KOPT-K1 (cell line): ENCODE results near the gene RSL1D1.
"Not testable (repeated sequence)": the region's sequence is repeated elsewhere in the genome, so short reads cannot be mapped to it uniquely, and the experiment has no call there.

ENCODE experiments used
- H3K27ac ChIP-seq: fragments of 200-600 bp; sonication (generic); 2 replicates; pipeline ENCODE4 v1.5.1; 2016; ENCODE audit warnings: antibody characterized with exemption, mild to moderate bottlenecking, low read depth, low read length; ENCODE audit not compliant: poor library complexity, severe bottlenecking
- H3K36me3 ChIP-seq: fragments of 200-600 bp; sonication (generic); 2 replicates; pipeline ENCODE4 v1.5.1; 2017; ENCODE audit warnings: antibody characterized with exemption, mild to moderate bottlenecking, low read length, moderate library complexity; ENCODE audit not compliant: insufficient read depth
- H3K9me3 ChIP-seq: fragments of 200-600 bp; sonication (generic); 2 replicates; pipeline ENCODE4 v1.5.1; 2017; ENCODE audit warnings: antibody characterized with exemption, low read length, mild to moderate bottlenecking; ENCODE audit not compliant: insufficient read depth, poor library complexity, severe bottlenecking

The RSL1D1 gene

GRCh38 chr16:11828696-11829095 lies 22.6 kb downstream of the RSL1D1 start:
- Histone ChIP-seq H3K36me3 (no peaks in the 10 kb centered on the region), H3K27ac (no peak overlapping the region), H3K9me3 (no peaks in the 10 kb centered on the region)

- not testable (repeated sequence) for H3K27ac ChIP-seq
Observed at GRCh38 chr16:11825520-11826165, 25.7 kb downstream of the RSL1D1 start.

GRCh38 chr16:11824362-11824761 lies 27.0 kb downstream of the RSL1D1 start:
- no peaks in the 10 kb centered on the region for H3K36me3 ChIP-seq
- no peak overlapping the region for H3K27ac ChIP-seq
- H3K9me3 ChIP-seq: no peaks in the 10 kb centered on the region

More at GRCh38 chr16:11825520-11826165, 25.7 kb downstream of the RSL1D1 start:
- H3K9me3 ChIP-seq, H3K36me3 ChIP-seq: not testable (repeated sequence)

GRCh38 chr16:11823645-11824044 lies 27.7 kb downstream of the RSL1D1 start:
- H3K27ac ChIP-seq, H3K9me3 ChIP-seq, H3K36me3 ChIP-seq: not testable (repeated sequence)

GRCh38 chr16:11819798-11820197 lies 31.5 kb downstream of the RSL1D1 start:
- Histone ChIP-seq H3K27ac (no peak overlapping the region), H3K9me3 (no peaks in the 10 kb centered on the region), H3K36me3 (no peaks in the 10 kb centered on the region)

GRCh38 chr16:11818970-11819369 lies 32.4 kb downstream of the RSL1D1 start:
- not testable (repeated sequence) for H3K9me3 ChIP-seq, H3K27ac ChIP-seq, H3K36me3 ChIP-seq

GRCh38 chr16:11816123-11816522 lies 35.2 kb downstream of the RSL1D1 start:
- H3K27ac ChIP-seq: no peak overlapping the region
- no peaks in the 10 kb centered on the region for H3K36me3 ChIP-seq
- H3K9me3 ChIP-seq: no peaks in the 10 kb centered on the region

DNA sequence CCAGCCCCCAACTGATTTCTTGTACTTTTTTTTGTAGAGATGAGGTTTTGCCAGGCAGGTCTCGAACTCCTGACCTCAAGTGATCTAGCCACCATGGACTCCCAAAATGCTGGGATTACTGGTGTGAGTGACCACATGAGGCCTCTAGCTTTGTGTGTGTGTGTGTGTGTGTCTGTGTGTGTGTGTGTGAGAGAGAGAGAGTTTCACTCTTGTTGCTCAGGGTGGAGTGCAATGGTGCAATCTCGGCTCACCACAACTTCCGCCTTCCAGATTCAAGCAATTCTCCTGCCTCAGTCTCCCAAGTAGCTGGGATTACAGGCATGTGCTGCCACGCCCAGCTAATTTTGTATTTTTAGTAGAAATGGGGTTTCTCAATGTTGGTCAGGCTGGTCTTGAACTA lies 36.5 kb downstream of the RSL1D1 start:
- H3K36me3 ChIP-seq, H3K9me3 ChIP-seq, H3K27ac ChIP-seq: not testable (repeated sequence)

DNA sequence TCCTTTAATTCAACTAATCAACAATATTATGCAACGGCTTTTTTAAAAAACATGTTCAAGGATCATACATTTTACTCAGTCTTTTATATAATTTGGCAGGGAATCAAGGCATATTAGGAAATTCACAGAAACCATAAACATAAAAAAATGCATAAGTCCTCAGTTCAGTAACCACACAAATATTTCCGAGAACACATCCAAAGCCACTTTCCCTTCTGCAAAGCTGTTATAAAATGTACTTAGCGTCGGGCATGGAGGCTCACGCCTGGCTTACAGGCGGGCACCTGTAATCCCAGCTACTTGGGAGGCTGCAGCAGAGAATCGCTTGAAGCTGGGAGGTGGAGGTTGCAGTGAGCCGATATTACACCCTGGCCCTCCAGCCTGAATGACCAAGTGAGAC lies 44.6 kb downstream of the RSL1D1 start:
- Histone ChIP-seq H3K36me3 (no peaks in the 10 kb centered on the region), H3K9me3 (no peaks in the 10 kb centered on the region), H3K27ac (no peak overlapping the region)

DNA sequence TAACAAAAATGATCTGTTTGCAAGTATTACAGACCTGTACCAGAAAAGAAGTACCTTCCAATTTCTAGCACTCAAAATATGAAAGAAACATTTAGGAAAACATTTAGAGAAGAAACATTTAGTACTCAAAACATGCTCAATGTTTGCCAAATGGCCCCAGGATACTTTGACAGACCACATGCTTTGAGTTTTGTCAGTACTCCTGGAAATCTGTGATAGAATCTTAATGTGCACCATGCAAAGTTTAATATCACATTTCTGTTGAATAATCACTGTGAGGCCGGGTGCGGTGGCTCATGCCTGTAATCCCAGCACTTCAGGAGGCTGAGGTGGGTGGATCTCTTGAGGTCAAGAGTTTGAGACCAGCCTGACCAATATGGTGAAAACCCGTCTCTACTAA lies 45.8 kb downstream of the RSL1D1 start:
- Histone ChIP-seq H3K27ac (no peak overlapping the region), H3K9me3 (no peaks in the 10 kb centered on the region), H3K36me3 (no peaks in the 10 kb centered on the region)

GRCh38 chr16:11801481-11802021 lies 49.8 kb downstream of the RSL1D1 start:
- no peaks in the 10 kb centered on the region for H3K36me3 ChIP-seq
- no peak overlapping the region for H3K27ac ChIP-seq
- H3K9me3 ChIP-seq: no peaks in the 10 kb centered on the region

GRCh38 chr16:11800382-11800718 lies 51.0 kb downstream of the RSL1D1 start:
- Histone ChIP-seq H3K36me3 (0 out of 2 replicates have a peak, but pooled peaks cover 2% of the 10 kb centered on the region), H3K9me3 (no peaks in the 10 kb centered on the region), H3K27ac (peak overlapping the region; percentile 37)

- Histone ChIP-seq H3K27ac (peak overlapping the region; percentile 37), H3K9me3 (no peaks in the 10 kb centered on the region), H3K36me3 (peaks cover 8% of the 10 kb centered on the region)
Observed at GRCh38 chr16:11799509-11800381, 51.6 kb downstream of the RSL1D1 start.

GRCh38 chr16:11799017-11799381 lies 52.3 kb downstream of the RSL1D1 start:
- Histone ChIP-seq H3K27ac (peak overlapping the region; percentile 37), H3K9me3 (no peaks in the 10 kb centered on the region), H3K36me3 (peaks cover 16% of the 10 kb centered on the region)

GRCh38 chr16:11797957-11798299 lies 53.4 kb downstream of the RSL1D1 start:
- H3K9me3 ChIP-seq: no peaks in the 10 kb centered on the region
- H3K36me3 ChIP-seq: peaks cover 25% of the 10 kb centered on the region
- H3K27ac ChIP-seq: peak overlapping the region; percentile 92
